SK-N-SH treated with all-trans-retinoic acid at 6 μM for 48 hours (cell line): Measurements from ENCODE around the gene RNF112.

Source experiments
- ATAC-seq: fragments of 200-7000 bp; cut with Tn5 transposase; 3 replicates; pipeline ENCODE4 v1.9.1; 2020; ENCODE audit warnings: mild to moderate bottlenecking, moderate library complexity
- ARNTL ChIP-seq: fragments of 450-650 bp; formaldehyde crosslinking; IDR thresholded peaks from 2 replicates; pipeline ENCODE4 v1.5.0; 2020; ENCODE audit warnings: low read depth, mild to moderate bottlenecking, moderate library complexity, borderline replicate concordance
- CREB5 ChIP-seq: fragments of 250-450 bp; sonication (Bioruptor Pico); IDR thresholded peaks from 2 replicates; pipeline ENCODE4 v1.5.1; 2020; ENCODE audit warnings: low read depth, mild to moderate bottlenecking, moderate library complexity
- CSDC2 ChIP-seq: fragments of 250-450 bp; sonication (Bioruptor Pico); IDR thresholded peaks from 2 replicates; pipeline ENCODE4 v1.5.0; 2020; ENCODE audit warnings: mild to moderate bottlenecking, moderate library complexity
- CSRNP3 ChIP-seq: fragments of 250-450 bp; sonication (Bioruptor Pico); IDR thresholded peaks from 2 replicates; pipeline ENCODE4 v1.5.1; 2021; ENCODE audit warnings: mild to moderate bottlenecking, moderate library complexity
- ESRRG ChIP-seq: fragments of 250-450 bp; sonication (Bioruptor Pico); IDR thresholded peaks from 2 replicates; pipeline ENCODE4 v1.6.1; 2021; ENCODE audit warnings: mild to moderate bottlenecking
- ISL1 ChIP-seq: fragments of 250-450 bp; sonication (Bioruptor Pico); IDR thresholded peaks from 2 replicates; pipeline ENCODE4 v2.1.2; 2022; ENCODE audit warnings: mild to moderate bottlenecking, moderate library complexity
- OSR1 ChIP-seq: fragments of 250-450 bp; sonication (Bioruptor Pico); IDR thresholded peaks from 2 replicates; pipeline ENCODE4 v1.8.0; 2022; ENCODE audit warnings: moderate library complexity, mild to moderate bottlenecking, inconsistent platforms
- PATZ1 ChIP-seq: fragments of 250-450 bp; sonication (Bioruptor Pico); IDR thresholded peaks from 2 replicates; pipeline ENCODE4 v1.8.0; 2020; ENCODE audit warnings: mild to moderate bottlenecking, moderate library complexity, borderline replicate concordance
- PPARA ChIP-seq: fragments of 250-450 bp; sonication (Bioruptor Pico); IDR thresholded peaks from 2 replicates; pipeline ENCODE4 v1.5.0; 2020; ENCODE audit warnings: mild to moderate bottlenecking, borderline replicate concordance
- RARB ChIP-seq: fragments of 250-450 bp; sonication (Bioruptor Pico); IDR thresholded peaks from 2 replicates; pipeline ENCODE4 v1.8.0; 2021; ENCODE audit warnings: mild to moderate bottlenecking, moderate library complexity
- SNAI2 ChIP-seq: fragments of 250-450 bp; sonication (Bioruptor Pico); IDR thresholded peaks from 2 replicates; pipeline ENCODE4 v1.5.0; 2020; ENCODE audit warnings: mild to moderate bottlenecking, moderate library complexity
- TCF4 ChIP-seq: fragments of 250-450 bp; sonication (Bioruptor Pico); IDR thresholded peaks from 2 replicates; pipeline ENCODE4 v1.8.0; 2021; ENCODE audit warnings: mild to moderate bottlenecking, moderate library complexity, borderline replicate concordance
- ZC3H10 ChIP-seq: fragments of 250-450 bp; sonication (Bioruptor Pico); IDR thresholded peaks from 2 replicates; pipeline ENCODE4 v1.5.1; 2021; ENCODE audit warnings: mild to moderate bottlenecking, moderate library complexity
- ZFP3 ChIP-seq: fragments of 250-450 bp; sonication (Bioruptor Pico); IDR thresholded peaks from 2 replicates; pipeline ENCODE4 v1.5.0; 2020; ENCODE audit warnings: mild to moderate bottlenecking, moderate library complexity
- ZFP30 ChIP-seq: fragments of 450-650 bp; formaldehyde crosslinking; IDR thresholded peaks from 2 replicates; pipeline ENCODE4 v1.5.0; 2022; ENCODE audit warnings: mild to moderate bottlenecking, moderate library complexity
- ZNF565 ChIP-seq: fragments of 450-650 bp; formaldehyde crosslinking; conservative IDR thresholded peaks from 2 replicates; pipeline ENCODE4 v1.5.0; 2020; ENCODE audit warnings: low read depth, mild to moderate bottlenecking, moderate library complexity
- ZNF70 ChIP-seq: fragments of 450-650 bp; formaldehyde crosslinking; IDR thresholded peaks from 2 replicates; pipeline ENCODE4 v1.5.0; 2020; ENCODE audit warnings: mild to moderate bottlenecking, moderate library complexity
- TF ChIP-seq, protein P1 (sequence below): fragments of 250-450 bp; sonication (Bioruptor Pico); IDR thresholded peaks from 2 replicates; pipeline ENCODE4 v1.8.0; 2021; ENCODE audit warnings: low read depth, mild to moderate bottlenecking, moderate library complexity, borderline replicate concordance
- TF ChIP-seq, protein P2 (sequence below): fragments of 250-450 bp; sonication (Bioruptor Pico); IDR thresholded peaks from 2 replicates; pipeline ENCODE4 v1.5.0; 2020; ENCODE audit warnings: mild to moderate bottlenecking, moderate library complexity

The RNF112 gene

DNA sequence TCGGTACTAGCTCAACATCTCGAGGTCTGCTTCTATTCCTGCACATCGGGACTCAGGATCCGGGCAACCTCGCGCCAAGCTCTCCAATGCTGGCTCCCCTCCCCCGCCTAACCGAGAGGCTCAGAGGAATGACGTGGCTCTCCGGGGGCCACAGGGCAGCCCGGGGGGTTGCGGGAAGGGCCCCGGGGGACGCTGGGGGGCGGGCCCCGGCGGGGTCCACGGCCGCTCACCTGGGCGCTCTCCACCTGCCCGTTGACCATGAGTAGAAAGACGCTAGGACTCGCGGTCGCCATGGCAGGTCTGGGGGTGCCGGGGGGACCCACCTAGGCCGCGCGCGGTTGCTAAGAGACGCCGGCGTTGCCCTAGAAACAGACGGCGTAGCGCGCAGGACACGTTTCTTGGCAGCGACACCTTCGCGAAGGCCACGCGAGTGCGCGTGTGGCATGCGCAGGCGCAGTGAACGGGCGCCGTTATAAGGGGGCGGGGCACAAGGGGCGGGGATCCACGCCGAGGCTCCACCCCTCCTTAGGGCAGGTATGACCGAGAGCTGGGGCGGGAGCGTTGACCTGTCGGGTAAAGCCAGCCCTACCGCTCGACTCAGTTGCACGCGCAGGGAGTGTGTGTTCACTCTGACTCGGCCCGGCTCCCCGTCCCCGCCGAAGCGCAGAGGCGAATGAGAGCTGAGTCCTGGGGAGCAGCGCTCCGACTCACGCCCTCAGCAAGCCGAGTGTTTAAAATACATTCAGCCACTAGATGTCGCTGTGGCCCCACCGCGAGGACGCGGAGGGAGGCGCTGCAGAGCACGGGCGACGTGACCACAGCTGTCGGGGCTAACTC is 48.5 kb upstream of the RNF112 start, which contains the start of gene B9D1:
Gene B9D1, minus strand, starts transcription at position 447 of the 837 bp plus-strand sequence. Its CDS starts 154 bp downstream, at position 293.
- TF ChIP-seq PATZ1 (CRISPR knock-in tag) (peak; percentile 60; the same call in 1 of the 2 replicates), CSRNP3 (CRISPR knock-in tag) (no peak)
- peak; percentile 93 for ATAC-seq

DNA sequence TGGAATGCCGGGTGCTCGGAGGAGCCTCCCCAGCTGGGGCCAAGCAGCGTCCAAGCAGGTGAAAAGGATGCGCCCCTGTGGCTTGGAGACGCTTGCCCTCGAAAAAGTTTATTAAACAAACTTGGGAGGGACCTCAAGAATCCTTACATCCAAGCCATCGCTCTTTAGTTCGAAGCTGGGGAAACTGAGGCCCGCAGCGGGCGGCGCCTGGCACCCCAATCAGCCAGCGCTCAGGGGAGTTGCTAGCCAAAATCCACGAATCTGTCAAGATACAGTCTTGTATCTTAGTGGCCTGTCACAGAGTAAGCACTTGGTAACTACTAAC is 48.0 kb upstream of the RNF112 start:
- no peak for TF ChIP-seq RARB (CRISPR knock-in tag)
- TF ChIP-seq CREB5 (CRISPR knock-in tag) = no peak
- TF ChIP-seq, protein P1, sequence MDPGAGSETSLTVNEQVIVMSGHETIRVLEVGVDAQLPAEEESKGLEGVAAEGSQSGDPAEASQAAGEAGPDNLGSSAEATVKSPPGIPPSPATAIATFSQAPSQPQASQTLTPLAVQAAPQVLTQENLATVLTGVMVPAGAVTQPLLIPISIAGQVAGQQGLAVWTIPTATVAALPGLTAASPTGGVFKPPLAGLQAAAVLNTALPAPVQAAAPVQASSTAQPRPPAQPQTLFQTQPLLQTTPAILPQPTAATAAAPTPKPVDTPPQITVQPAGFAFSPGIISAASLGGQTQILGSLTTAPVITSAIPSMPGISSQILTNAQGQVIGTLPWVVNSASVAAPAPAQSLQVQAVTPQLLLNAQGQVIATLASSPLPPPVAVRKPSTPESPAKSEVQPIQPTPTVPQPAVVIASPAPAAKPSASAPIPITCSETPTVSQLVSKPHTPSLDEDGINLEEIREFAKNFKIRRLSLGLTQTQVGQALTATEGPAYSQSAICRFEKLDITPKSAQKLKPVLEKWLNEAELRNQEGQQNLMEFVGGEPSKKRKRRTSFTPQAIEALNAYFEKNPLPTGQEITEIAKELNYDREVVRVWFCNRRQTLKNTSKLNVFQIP = no peak
- no peak for TF ChIP-seq SNAI2
- no peak for TF ChIP-seq CSRNP3 (CRISPR knock-in tag)
- TF ChIP-seq ARNTL = no peak
- TF ChIP-seq TCF4 (CRISPR knock-in tag) = no peak
- no peak for TF ChIP-seq ESRRG (CRISPR knock-in tag)
- TF ChIP-seq CSDC2 (CRISPR knock-in tag) = no peak
- TF ChIP-seq ZFP30 (CRISPR knock-in tag) = no peak
- TF ChIP-seq PATZ1 (CRISPR knock-in tag) = no peak
- no peak for TF ChIP-seq PPARA (CRISPR knock-in tag)
- TF ChIP-seq ZFP3 (CRISPR knock-in tag) = no peak
- TF ChIP-seq ZNF565 (CRISPR knock-in tag) = no peak
- no peak for TF ChIP-seq ISL1 (CRISPR knock-in tag)
- TF ChIP-seq OSR1 (CRISPR knock-in tag) = no peak
- no peak for ATAC-seq

GRCh38 chr17:19363460-19364035 is 47.5 kb upstream of the RNF112 start:
- ATAC-seq = no peak

More at GRCh38 chr17:19363460-19364035, 47.5 kb upstream of the RNF112 start:
- TF ChIP-seq ZNF70 (CRISPR knock-in tag) (no peak), ZC3H10 (CRISPR knock-in tag) (no peak), ZFP3 (CRISPR knock-in tag) (no peak), CSDC2 (CRISPR knock-in tag) (no peak), CSRNP3 (CRISPR knock-in tag) (no peak), OSR1 (CRISPR knock-in tag) (no peak)
- TF ChIP-seq, protein P1 = no peak
- TF ChIP-seq, protein P2, sequence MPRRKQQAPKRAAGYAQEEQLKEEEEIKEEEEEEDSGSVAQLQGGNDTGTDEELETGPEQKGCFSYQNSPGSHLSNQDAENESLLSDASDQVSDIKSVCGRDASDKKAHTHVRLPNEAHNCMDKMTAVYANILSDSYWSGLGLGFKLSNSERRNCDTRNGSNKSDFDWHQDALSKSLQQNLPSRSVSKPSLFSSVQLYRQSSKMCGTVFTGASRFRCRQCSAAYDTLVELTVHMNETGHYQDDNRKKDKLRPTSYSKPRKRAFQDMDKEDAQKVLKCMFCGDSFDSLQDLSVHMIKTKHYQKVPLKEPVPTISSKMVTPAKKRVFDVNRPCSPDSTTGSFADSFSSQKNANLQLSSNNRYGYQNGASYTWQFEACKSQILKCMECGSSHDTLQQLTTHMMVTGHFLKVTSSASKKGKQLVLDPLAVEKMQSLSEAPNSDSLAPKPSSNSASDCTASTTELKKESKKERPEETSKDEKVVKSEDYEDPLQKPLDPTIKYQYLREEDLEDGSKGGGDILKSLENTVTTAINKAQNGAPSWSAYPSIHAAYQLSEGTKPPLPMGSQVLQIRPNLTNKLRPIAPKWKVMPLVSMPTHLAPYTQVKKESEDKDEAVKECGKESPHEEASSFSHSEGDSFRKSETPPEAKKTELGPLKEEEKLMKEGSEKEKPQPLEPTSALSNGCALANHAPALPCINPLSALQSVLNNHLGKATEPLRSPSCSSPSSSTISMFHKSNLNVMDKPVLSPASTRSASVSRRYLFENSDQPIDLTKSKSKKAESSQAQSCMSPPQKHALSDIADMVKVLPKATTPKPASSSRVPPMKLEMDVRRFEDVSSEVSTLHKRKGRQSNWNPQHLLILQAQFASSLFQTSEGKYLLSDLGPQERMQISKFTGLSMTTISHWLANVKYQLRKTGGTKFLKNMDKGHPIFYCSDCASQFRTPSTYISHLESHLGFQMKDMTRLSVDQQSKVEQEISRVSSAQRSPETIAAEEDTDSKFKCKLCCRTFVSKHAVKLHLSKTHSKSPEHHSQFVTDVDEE (CRISPR knock-in tag) = no peak
